Esophagus muscularis mucosa (tissue), 4 donors: ENCODE results near the gene ST8SIA6.

ENCODE experiments used
- EP300 ChIP-seq: sonication (generic); formaldehyde crosslinking; IDR thresholded peaks from one replicate; pipeline ENCODE4 v1.6.1; 2017; ENCODE audit warnings: antibody characterized with exemption
- POLR2A ChIP-seq: fragments of 450-650 bp; IDR thresholded peaks from one replicate; pipeline ENCODE4 v1.6.1; 2017; ENCODE audit warnings: antibody characterized with exemption, moderate library complexity, mild to moderate bottlenecking, low read depth
- POLR2AphosphoS5 ChIP-seq, 2 donors: sonication (generic); formaldehyde crosslinking; IDR thresholded peaks; one replicate each; pipeline ENCODE4 v1.6.1; 2017; ENCODE audit warnings: antibody characterized with exemption in 2 of 2
- TF ChIP-seq, protein P1 (sequence below), 3 experiments: fragments of 200-600 bp in 2 of 3; fragments of 450-650 bp in 1 of 3; sonication (generic) in 2 of 3; IDR thresholded peaks; one replicate each; pipeline ENCODE4 v1.5.1; 2017 to 2019; ENCODE audit warnings: antibody characterized with exemption in 3 of 3, mild to moderate bottlenecking in 2 of 3, moderate library complexity in 1 of 3

DNA sequence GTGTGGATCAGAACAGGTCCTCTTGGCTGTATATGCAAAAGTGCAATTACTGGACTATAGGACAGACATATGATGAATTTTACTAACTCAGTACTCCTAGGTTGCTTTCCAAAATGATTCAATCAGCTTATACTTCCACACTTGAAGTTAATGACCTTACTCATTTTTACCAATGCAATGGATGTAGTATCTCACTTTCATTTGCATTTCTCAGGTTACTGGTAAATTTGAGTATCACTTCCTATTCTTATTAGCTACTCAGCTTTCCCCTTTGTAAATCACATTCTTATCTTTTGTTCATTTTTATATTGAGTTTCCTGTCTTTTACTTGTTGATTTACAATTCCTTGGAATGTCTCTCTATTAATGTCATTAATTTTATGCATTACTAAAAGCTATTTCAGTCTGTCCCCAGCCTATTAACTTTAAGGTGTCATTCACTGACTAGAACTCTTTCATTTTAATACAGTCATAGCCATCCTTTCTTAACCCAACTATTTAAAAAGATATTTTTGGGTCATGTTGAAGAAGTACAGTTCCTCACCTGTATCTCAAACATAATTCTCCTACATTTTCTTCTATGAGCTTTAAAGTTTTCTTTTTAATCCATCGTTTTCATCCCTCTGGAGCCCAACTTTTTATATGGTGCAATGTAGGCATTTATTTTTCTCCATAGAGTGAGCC is 137.8 kb downstream of the ST8SIA6 start:
- TF ChIP-seq, protein P1, sequence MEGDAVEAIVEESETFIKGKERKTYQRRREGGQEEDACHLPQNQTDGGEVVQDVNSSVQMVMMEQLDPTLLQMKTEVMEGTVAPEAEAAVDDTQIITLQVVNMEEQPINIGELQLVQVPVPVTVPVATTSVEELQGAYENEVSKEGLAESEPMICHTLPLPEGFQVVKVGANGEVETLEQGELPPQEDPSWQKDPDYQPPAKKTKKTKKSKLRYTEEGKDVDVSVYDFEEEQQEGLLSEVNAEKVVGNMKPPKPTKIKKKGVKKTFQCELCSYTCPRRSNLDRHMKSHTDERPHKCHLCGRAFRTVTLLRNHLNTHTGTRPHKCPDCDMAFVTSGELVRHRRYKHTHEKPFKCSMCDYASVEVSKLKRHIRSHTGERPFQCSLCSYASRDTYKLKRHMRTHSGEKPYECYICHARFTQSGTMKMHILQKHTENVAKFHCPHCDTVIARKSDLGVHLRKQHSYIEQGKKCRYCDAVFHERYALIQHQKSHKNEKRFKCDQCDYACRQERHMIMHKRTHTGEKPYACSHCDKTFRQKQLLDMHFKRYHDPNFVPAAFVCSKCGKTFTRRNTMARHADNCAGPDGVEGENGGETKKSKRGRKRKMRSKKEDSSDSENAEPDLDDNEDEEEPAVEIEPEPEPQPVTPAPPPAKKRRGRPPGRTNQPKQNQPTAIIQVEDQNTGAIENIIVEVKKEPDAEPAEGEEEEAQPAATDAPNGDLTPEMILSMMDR (IDR thresholded peaks at IDR 0.05): no peak
- no peak for TF ChIP-seq POLR2AphosphoS5 (IDR thresholded peaks at IDR 0.05)
- no peak for TF ChIP-seq EP300
- TF ChIP-seq POLR2A: no peak
